NCI-H146 treated with DMSO at 0.1 percent for 48 hours (cell line): ENCODE measurements around the gene CDC14C.

ENCODE experiments used
- DNase-seq: peaks from one replicate; lab custom pipeline; 2025; ENCODE audit not compliant: unreplicated experiment; lab: John Stamatoyannopoulos, UW

The CDC14C gene

DNA sequence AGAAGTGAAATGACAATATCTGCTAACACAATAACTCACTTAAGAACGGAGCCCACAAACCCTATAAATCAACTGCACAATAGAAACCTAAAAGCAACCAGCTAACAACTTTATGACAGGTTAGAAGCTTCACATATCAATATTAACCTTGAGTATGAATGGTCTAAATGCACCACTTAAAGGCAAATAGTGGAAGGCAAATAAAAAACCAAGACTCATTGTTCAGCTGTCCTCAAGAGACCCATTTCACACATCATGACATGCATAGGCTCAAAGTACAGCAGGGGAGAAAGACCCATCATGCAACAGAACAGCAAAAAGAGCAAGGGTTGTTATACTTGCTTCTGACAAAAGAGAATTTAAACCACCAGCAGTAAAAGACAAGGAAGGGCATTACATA is 46.8 kb downstream of the CDC14C start:
- no peak for DNase-seq

DNA sequence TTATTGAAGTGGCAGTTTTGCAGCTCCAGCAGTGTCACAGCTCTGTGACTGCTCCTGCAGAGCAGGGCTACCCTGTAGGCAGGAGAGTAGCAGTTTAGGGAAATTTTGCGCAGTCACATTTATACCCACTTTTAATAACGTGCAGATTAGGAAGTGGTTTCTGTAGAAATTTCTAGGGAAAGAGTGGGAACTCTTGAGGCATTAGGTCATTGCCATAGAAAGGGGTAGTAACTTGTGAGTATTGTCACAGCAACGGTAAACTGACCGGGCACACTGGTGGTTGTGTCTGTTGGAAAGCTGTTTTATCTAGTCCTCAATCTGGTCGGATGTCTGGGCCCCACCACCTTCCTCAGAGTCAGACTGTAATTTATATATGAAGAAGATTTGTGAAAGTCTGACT is 51.9 kb downstream of the CDC14C start:
- no peak for DNase-seq

GRCh38 chr7:48976850-48977249 is 52.5 kb downstream of the CDC14C start:
- DNase-seq, result no peak
